SIG-M5 treated with dmso at 0.1 percent for 504 hours (cell line): ENCODE data around the gene SULT2A1.
"Not testable (repeated sequence)": the region's sequence is repeated elsewhere in the genome, so short reads cannot be mapped to it uniquely, and the experiment has no call there.

Source experiments
- DNase-seq: peaks from one replicate; lab custom pipeline; 2025; ENCODE audit not compliant: unreplicated experiment; lab: John Stamatoyannopoulos, UW

Gene SULT2A1

GRCh38 chr19:47886010-47886559 is at the start of gene SULT2A1:
Gene SULT2A1, minus strand, starts transcription at chr19:47886315. Its CDS starts 58 bp downstream, at chr19:47886257.
- DNase-seq: no peak

- DNase-seq: not testable (repeated sequence)
Measured at GRCh38 chr19:47928581-47928980, 42.5 kb upstream of the SULT2A1 start.

GRCh38 chr19:47920107-47920506 is 34.0 kb upstream of the SULT2A1 start:
- DNase-seq: not testable (repeated sequence)

- not testable (repeated sequence) for DNase-seq
Measured at GRCh38 chr19:47910191-47910590, 24.1 kb upstream of the SULT2A1 start.

GRCh38 chr19:47909350-47909749 is 23.2 kb upstream of the SULT2A1 start:
- DNase-seq: not testable (repeated sequence)

GRCh38 chr19:47901370-47901769 is 15.3 kb upstream of the SULT2A1 start:
- no peak for DNase-seq

- no peak for DNase-seq
Measured at GRCh38 chr19:47899335-47899734, 13.2 kb upstream of the SULT2A1 start.

GRCh38 chr19:47897861-47898260 is 11.7 kb upstream of the SULT2A1 start:
- DNase-seq: no peak

- no peak for DNase-seq
Measured at GRCh38 chr19:47896773-47897172, 10.7 kb upstream of the SULT2A1 start.

- DNase-seq: no peak
Measured at GRCh38 chr19:47896019-47896418, 9.9 kb upstream of the SULT2A1 start.

- no peak for DNase-seq
Measured at GRCh38 chr19:47895165-47895782, 9.2 kb upstream of the SULT2A1 start.

- no peak for DNase-seq
Measured at GRCh38 chr19:47891923-47892666, 6.0 kb upstream of the SULT2A1 start.

GRCh38 chr19:47891622-47891922 is 5.5 kb upstream of the SULT2A1 start:
- no peak for DNase-seq

- no peak for DNase-seq
Measured at GRCh38 chr19:47890865-47891621, 4.9 kb upstream of the SULT2A1 start.

- no peak for DNase-seq
Measured at GRCh38 chr19:47885067-47885463, 1.1 kb downstream of the SULT2A1 start.

GRCh38 chr19:47882890-47883289 is 3.2 kb downstream of the SULT2A1 start:
- DNase-seq: no peak

GRCh38 chr19:47881757-47882156 is 4.4 kb downstream of the SULT2A1 start:
- DNase-seq: no peak

GRCh38 chr19:47879385-47879784 is 6.7 kb downstream of the SULT2A1 start:
- not testable (repeated sequence) for DNase-seq

GRCh38 chr19:47878906-47879305 is 7.2 kb downstream of the SULT2A1 start:
- DNase-seq: no peak

GRCh38 chr19:47865166-47865565 is 20.9 kb downstream of the SULT2A1 start:
- DNase-seq: no peak

GRCh38 chr19:47863514-47863936 is 22.6 kb downstream of the SULT2A1 start:
- peak; percentile 69 for DNase-seq

GRCh38 chr19:47861630-47862029 is 24.5 kb downstream of the SULT2A1 start:
- DNase-seq: no peak
